GM13977 (cell line): ENCODE measurements around the gene SERPINF2.
"Not testable (repeated sequence)": the region's sequence is repeated elsewhere in the genome, so short reads cannot be mapped to it uniquely, and the experiment has no call there.

Source experiments
- DNase-seq: peaks from one replicate; pipeline ENCODE4 v3.0.0; 2012; ENCODE audit warnings: low spot score
- CTCF ChIP-seq: IDR thresholded peaks from 2 replicates; pipeline ENCODE4 v1.5.1; 2012; ENCODE audit warnings: mild to moderate bottlenecking, control low read depth; ENCODE audit not compliant: insufficient read depth; ENCODE audit errors: extremely low read depth, missing control alignments
- in situ Hi-C: fragments of 300-500 bp; cut with MboI; formaldehyde crosslinking; loops from one replicate; pipeline ENCODE4 v1.12.0; 2022; ENCODE audit warnings: low sequenced_read_pairs, low pct_unique_long_range_greater_than_20kb, mixed read lengths, inconsistent platforms; ENCODE audit not compliant: unreplicated experiment

SERPINF2 gene

DNA sequence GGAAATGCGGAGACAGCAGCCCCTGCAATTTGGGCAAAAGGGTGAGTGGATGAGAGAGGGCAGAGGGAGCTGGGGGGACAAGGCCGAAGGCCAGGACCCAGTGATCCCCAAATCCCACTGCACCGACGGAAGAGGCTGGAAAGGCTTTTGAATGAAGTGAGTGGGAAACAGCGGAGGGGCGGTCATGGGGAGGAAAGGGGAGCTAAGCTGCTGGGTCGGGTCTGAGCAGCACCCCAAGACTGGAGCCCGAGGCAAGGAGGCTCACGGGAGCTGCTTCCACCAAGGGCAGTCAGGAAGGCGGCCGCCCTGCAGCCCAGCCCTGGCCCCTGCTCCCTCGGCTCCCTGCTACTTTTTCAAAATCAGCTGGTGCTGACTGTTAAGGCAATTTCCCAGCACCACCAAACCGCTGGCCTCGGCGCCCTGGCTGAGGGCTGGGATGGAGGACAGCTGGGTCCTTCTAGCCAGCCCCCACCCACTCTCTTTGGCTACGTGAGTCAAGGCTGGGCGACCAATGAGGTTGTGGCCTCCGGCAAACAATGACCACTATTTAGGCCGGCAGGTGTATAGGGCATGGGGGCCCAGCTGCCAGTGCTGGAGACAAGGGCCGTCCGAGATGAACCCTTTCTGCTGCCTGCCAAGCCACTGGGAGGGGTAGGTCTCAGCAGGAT is 19.7 kb downstream of the SERPINF2 start:
- DNase-seq, result no peak
- in situ Hi-C loops, result no loop called here
- TF ChIP-seq CTCF, result no peak

- in situ Hi-C loops, result no loop called here
- no peak for DNase-seq
- TF ChIP-seq CTCF, result no peak
Observed at GRCh38 chr17:1762901-1763898, 20.5 kb downstream of the SERPINF2 start.

DNA sequence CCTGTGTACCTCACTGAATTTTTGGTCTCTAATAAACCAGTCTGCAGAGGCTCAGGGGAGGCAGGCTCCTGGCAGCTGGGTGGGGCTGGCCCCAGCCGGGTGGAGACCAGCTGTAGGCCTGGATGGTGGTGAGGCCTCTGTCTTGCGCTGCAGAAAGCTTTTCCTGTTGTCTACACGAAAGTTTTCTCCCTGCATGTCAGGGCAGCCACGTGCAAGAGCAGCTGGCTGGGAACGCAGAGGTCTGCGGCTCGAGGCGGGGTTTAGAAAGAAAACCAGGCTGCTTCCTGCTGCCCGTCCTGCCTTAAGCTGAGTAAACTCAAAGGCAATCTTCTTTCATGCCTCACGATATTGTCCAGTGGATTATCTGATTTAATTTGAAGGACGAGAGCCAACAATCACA is 21.6 kb downstream of the SERPINF2 start:
- no peak for DNase-seq
- no peak for TF ChIP-seq CTCF
- in situ Hi-C loops, result no loop called here

- in situ Hi-C loops, DNase-seq: not testable (repeated sequence)
Observed at GRCh38 chr17:1764705-1765104, 22.0 kb downstream of the SERPINF2 start.

GRCh38 chr17:1765576-1765975 is 22.9 kb downstream of the SERPINF2 start:
- DNase-seq, result no peak
- in situ Hi-C loops, result no loop called here
- no peak for TF ChIP-seq CTCF

DNA sequence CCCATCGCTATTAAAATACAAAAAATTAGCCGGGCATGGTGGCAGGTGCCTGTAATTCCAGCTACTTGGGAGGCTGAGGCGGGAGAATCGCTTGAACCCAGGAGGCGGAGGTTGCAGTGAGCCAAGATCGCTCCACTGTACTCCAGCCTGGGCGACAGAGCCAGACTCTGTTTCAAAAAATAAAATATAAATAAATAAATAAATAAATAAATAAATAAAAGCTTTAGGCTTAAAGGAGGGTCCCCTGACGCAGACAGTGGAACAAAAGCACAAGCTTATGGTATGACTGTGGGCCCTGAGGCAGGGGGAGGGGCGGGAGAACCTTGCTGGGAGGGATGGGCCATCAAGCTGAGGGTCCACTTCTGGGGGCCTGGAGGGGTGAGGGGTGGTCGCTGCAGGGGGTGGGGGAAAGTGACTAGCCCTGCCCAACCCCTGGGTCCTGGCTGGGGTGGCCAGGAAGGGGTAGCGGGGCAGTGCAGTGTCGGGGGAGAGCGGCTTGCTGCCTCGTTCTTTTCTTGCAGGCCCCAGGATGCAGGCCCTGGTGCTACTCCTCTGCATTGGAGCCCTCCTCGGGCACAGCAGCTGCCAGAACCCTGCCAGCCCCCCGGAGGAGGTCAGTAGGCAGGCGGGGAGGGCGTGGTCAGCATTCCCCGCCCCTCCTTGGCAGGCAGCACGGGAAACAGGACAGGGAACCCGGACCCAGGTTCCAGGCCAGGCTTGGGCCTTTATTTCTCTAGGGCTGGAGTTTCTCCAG is 23.9 kb downstream of the SERPINF2 start:
- in situ Hi-C loops, result no loop called here
- DNase-seq, result no peak
- TF ChIP-seq CTCF, result no peak
